Vagina (tissue), 2 donors: Measurements from ENCODE around the gene ZNF593OS. TPM values are rescaled to one million over a fixed set of nuclear protein-coding genes. Genes with fewer than 3 reads are reported as not detected.
A peak's percentile ranks its signal among the peaks of the same experiment; 100 is the strongest.

Source experiments
- DNase-seq, 2 donors: peaks; one replicate each; pipeline ENCODE4 v3.0.0-alpha.2; 2017; ENCODE audit errors: extremely low spot score in 2 of 2
- H3K27ac ChIP-seq: fragments of 200-600 bp; sonication (generic); one replicate; pipeline ENCODE4 v1.5.1; 2019
- H3K27me3 ChIP-seq: fragments of 200-600 bp; sonication (generic); one replicate; pipeline ENCODE4 v1.5.1; 2019
- H3K36me3 ChIP-seq, 2 donors: fragments of 200-600 bp; sonication (generic); one replicate each; pipeline ENCODE4 v1.5.1; 2017 to 2019
- H3K4me1 ChIP-seq: fragments of 200-600 bp; sonication (generic); one replicate; pipeline ENCODE4 v1.5.1; 2019
- H3K4me3 ChIP-seq, 2 donors: fragments of 200-600 bp; sonication (generic); 1 replicate in 1 of 2; 2 replicates in 1 of 2; pipeline ENCODE4 v1.5.1; 2016 to 2019
- H3K9me3 ChIP-seq: fragments of 200-600 bp; sonication (generic); one replicate; pipeline ENCODE4 v1.5.1; 2019
- CTCF ChIP-seq, 3 experiments: fragments of 450-650 bp in 2 of 3; fragments of 200-600 bp in 1 of 3; sonication (generic) in 1 of 3; IDR thresholded peaks; one replicate each; pipeline ENCODE4 v1.5.1; 2017 to 2019; ENCODE audit warnings: antibody characterized with exemption in 3 of 3, mild to moderate bottlenecking in 2 of 3, moderate library complexity in 2 of 3
- POLR2A ChIP-seq, 2 donors: fragments of 450-650 bp; IDR thresholded peaks; one replicate each; pipeline ENCODE4 v1.6.1; 2017; ENCODE audit warnings: antibody characterized with exemption in 2 of 2, mild to moderate bottlenecking in 2 of 2, moderate library complexity in 2 of 2
- POLR2AphosphoS5 ChIP-seq, 2 donors: sonication (generic); formaldehyde crosslinking; IDR thresholded peaks; one replicate each; pipeline ENCODE4 v1.9.0; 2017; ENCODE audit warnings: antibody characterized with exemption in 2 of 2, mild to moderate bottlenecking in 2 of 2, low read depth in 1 of 2; ENCODE audit not compliant: insufficient read depth in 1 of 2
- intact Hi-C: fragments of 100-400 bp; cut with DNase I; formaldehyde crosslinking; loops from one replicate; pipeline ENCODE4 v1.15.1; 2023
- total RNA-seq: library from RNA; depleted of rRNA; stranded (reverse); fragments of >200 nt; gene quantifications from one replicate; pipeline ENCODE4 v1.2.3, GENCODE V29; 2016

The ZNF593OS gene
- total RNA-seq, 1 donor from 2014 or later: not detected

- TF ChIP-seq POLR2A (IDR thresholded peaks at IDR 0.05) (no peak), CTCF (IDR thresholded peaks at IDR 0.05) (no peak), POLR2AphosphoS5 (IDR thresholded peaks at IDR 0.05; ENCODE audit: insufficient read depth in 1 of 2, low read depth in 1 of 2) (no peak)
- Histone ChIP-seq H3K27me3 (no peaks in the 10 kb centered on the region), H3K4me1 (peaks cover 32% of the 10 kb centered on the region), H3K4me3 (no peak overlapping the region), H3K27ac (peak overlapping the region; percentile 47), H3K36me3 (no peaks in the 10 kb centered on the region), H3K9me3 (no peaks in the 10 kb centered on the region)
- no peak for DNase-seq
- intact Hi-C loops: no loop called here
These were observed 45.7 kb downstream of the ZNF593OS start for GRCh38 chr1:26125946-26126320.

- TF ChIP-seq POLR2AphosphoS5 (IDR thresholded peaks at IDR 0.05; ENCODE audit: insufficient read depth in 1 of 2, low read depth in 1 of 2): no peak
- Histone ChIP-seq H3K27me3 (no peaks in the 10 kb centered on the region), H3K9me3 (no peaks in the 10 kb centered on the region), H3K27ac (no peak overlapping the region), H3K4me3 (no peak overlapping the region), H3K4me1 (peaks cover 32% of the 10 kb centered on the region), H3K36me3 (no peaks in the 10 kb centered on the region)
- intact Hi-C loops: no loop called here
- no peak for DNase-seq
These were observed 46.2 kb downstream of the ZNF593OS start for GRCh38 chr1:26125382-26125781.

- H3K4me1 ChIP-seq: peaks cover 32% of the 10 kb centered on the region
- TF ChIP-seq POLR2AphosphoS5 (IDR thresholded peaks at IDR 0.05; ENCODE audit: insufficient read depth in 1 of 2, low read depth in 1 of 2) (no peak), POLR2A (IDR thresholded peaks at IDR 0.05) (no peak), CTCF (IDR thresholded peaks at IDR 0.05) (no peak)
- intact Hi-C loops: no loop called here
- no peak overlapping the region for H3K27ac ChIP-seq
- DNase-seq: no peak
- H3K4me3 ChIP-seq: no peak overlapping the region
- H3K36me3 ChIP-seq: no peaks in the 10 kb centered on the region
- H3K9me3 ChIP-seq: no peaks in the 10 kb centered on the region
- H3K27me3 ChIP-seq: no peaks in the 10 kb centered on the region
These were observed 47.0 kb downstream of the ZNF593OS start for GRCh38 chr1:26124418-26125331.

- intact Hi-C loops: no loop called here
- peaks cover 32% of the 10 kb centered on the region for H3K4me1 ChIP-seq
These were observed 48.4 kb downstream of the ZNF593OS start for GRCh38 chr1:26122988-26123973.

More at GRCh38 chr1:26122988-26123973, 48.4 kb downstream of the ZNF593OS start:
- Histone ChIP-seq H3K9me3 (no peaks in the 10 kb centered on the region), H3K27ac (peak overlapping the region; percentile 40), H3K27me3 (no peaks in the 10 kb centered on the region), H3K36me3 (peaks cover 0 to 9% of the 10 kb centered on the region in 2 donors), H3K4me3 (no peak overlapping the region)
- TF ChIP-seq CTCF (IDR thresholded peaks at IDR 0.05): no peak
- peak in 1 of 2 donors; percentile 66 for TF ChIP-seq POLR2AphosphoS5 (IDR thresholded peaks at IDR 0.05; ENCODE audit: insufficient read depth in 1 of 2, low read depth in 1 of 2)
- no peak for TF ChIP-seq POLR2A (IDR thresholded peaks at IDR 0.05)
- no peak for DNase-seq
